ENCODE measurements around the gene CFAP47.

The CFAP47 gene

DNA sequence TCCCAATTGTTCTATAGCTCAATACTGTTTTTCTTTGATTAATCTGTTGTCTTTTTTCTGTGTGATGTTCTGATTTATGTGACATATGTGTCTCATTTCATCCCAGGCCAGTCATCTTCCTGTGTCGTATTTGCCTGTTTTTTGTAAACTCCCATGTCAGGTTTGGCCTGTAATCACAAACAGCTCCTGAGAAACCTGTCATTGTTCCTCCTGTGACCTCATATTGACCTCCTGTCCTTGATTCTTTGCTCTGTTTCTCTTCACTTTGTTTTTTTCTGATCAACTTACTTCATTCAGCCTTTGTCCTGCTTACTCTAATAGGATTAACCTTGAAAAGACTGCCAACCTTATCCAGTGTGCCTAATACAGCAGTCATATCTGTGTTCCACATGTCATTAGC lies 438.3 kb downstream of the CFAP47 start:
- no peak overlapping the region for H3K4me3 ChIP-seq (ENCODE audit: low read depth, low read length)
- TF ChIP-seq, protein P1, sequence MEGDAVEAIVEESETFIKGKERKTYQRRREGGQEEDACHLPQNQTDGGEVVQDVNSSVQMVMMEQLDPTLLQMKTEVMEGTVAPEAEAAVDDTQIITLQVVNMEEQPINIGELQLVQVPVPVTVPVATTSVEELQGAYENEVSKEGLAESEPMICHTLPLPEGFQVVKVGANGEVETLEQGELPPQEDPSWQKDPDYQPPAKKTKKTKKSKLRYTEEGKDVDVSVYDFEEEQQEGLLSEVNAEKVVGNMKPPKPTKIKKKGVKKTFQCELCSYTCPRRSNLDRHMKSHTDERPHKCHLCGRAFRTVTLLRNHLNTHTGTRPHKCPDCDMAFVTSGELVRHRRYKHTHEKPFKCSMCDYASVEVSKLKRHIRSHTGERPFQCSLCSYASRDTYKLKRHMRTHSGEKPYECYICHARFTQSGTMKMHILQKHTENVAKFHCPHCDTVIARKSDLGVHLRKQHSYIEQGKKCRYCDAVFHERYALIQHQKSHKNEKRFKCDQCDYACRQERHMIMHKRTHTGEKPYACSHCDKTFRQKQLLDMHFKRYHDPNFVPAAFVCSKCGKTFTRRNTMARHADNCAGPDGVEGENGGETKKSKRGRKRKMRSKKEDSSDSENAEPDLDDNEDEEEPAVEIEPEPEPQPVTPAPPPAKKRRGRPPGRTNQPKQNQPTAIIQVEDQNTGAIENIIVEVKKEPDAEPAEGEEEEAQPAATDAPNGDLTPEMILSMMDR (IDR thresholded peaks at IDR 0.05; ENCODE audit: low read depth, low read length): no peak

DNA sequence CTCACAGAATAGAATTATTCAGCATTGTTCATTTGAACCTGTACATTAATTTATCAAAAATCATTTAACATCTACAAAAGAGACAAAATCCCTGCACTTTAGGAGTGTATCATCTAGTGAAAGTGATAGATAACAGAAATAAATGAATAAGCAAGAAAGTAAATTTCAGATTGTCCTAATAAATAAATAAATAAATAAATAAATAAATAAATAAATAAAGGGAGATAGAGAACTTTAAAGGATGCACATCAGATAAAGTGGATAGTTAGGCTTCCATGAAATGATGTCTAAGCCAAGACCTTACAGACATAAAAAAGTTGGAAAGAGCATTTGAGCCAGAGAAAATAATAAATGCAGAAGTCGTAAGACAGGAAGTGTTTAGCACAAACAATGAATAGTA lies 444.7 kb downstream of the CFAP47 start:
- TF ChIP-seq, protein P1 (IDR thresholded peaks at IDR 0.05; ENCODE audit: low read depth, low read length): no peak
- H3K4me3 ChIP-seq (ENCODE audit: low read depth, low read length): no peak overlapping the region

DNA sequence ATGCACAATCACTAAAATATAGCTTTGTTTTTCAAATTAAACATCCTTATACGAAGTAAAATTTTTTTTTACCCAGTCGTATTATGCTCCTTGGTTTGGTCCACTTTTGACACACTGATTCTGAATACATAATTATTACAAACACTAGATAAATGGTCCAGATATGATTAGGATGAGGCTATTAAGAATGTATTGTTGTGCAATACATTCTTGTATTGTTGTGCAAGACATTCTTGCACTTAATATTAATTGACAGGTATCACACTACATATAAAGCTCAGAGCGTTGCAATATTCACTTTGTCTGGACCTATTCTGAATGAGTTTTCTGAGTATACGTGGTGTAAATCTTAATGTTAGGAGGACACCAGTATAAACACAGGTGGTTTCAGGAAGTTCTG lies 464.0 kb downstream of the CFAP47 start:
- TF ChIP-seq, protein P1 (IDR thresholded peaks at IDR 0.05; ENCODE audit: low read depth, low read length): no peak
- H3K4me3 ChIP-seq (ENCODE audit: low read depth, low read length): no peak overlapping the region

DNA sequence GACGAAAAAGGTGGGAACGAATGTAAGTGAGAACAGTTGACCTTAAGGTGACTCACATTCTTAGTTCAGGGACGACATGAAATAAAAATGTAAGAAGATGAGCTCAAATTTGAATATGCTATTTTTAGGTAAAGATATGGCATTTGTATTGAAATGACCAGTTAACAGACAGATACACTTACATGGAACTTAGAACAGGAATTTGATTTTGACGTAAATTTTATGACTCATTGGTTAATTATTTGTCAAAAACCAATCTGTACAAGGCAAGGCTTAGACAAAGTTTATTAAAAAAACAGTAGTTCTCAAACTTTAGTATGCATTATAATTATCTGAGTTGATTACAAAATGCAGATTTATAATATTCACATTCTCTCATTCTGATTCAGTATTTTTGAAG lies 469.4 kb downstream of the CFAP47 start:
- H3K4me3 ChIP-seq (ENCODE audit: low read depth, low read length): no peak overlapping the region

DNA sequence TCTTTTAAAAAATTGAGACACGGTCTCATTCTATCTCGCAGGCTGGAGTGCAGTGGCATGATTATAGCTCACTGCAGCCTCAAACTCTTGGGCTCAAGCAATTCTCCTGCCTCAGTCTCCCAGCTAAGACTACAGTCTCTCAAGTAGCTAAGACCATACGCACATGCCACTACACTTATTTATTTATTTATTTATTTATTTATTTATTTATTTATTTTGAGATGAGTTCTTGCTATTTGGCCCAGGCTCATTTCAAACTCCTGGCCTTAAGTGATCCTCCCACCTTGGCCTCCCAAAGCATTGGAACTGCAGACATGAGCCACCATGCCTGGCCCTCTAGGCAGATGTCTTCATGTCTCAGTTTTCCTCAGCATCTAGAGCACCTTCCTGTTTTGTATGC lies 482.2 kb downstream of the CFAP47 start:
- no peak overlapping the region for H3K4me3 ChIP-seq (ENCODE audit: low read depth, low read length)

More for the DNA sequence above, 469.4 kb downstream of the CFAP47 start:
- TF ChIP-seq, protein P1 (IDR thresholded peaks at IDR 0.05; ENCODE audit: low read depth, low read length): no peak

DNA sequence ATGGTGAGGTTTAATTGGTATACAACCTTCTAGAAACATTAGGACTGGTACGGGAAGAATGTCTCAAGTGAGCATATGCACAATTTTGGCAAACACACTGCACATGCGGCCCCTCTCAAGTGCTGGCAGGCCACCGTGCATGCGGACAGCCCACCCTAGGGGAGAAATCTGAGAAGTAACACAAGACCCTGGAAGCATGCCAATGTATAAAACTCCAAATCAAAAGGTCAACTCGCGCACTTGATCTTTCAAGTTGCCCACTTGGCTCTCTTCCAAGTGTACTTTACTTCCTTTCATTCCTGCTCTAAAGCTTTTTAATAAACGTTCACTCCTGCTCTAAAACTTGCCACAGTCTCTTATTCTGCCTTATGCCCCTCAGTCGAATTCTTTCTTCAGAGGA lies 488.3 kb downstream of the CFAP47 start:
- H3K4me3 ChIP-seq (ENCODE audit: low read depth, low read length): no peak overlapping the region
- TF ChIP-seq, protein P1 (IDR thresholded peaks at IDR 0.05; ENCODE audit: low read depth, low read length): no peak

More for the DNA sequence above, 482.2 kb downstream of the CFAP47 start:
- TF ChIP-seq, protein P1 (IDR thresholded peaks at IDR 0.05; ENCODE audit: low read depth, low read length): no peak

DNA sequence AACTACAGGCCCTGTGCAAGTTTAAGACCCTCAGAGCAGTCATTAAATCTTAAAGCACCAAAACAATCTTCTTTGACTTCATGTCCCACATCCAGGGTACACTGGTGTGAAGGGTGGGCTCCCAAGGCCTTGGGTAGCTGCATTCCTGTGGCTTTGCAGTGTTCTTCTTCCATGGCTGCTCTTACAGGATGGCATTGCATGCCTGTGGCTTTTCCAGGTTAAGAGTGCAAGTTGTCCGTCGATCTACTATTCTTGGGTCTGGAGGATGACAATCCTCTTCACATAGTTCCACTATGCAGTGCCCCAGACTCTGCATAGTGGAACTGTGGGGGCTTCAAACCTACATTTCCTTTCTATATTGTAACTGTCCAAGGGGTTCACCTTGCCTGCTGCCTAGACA lies 494.5 kb downstream of the CFAP47 start:
- TF ChIP-seq, protein P1 (IDR thresholded peaks at IDR 0.05; ENCODE audit: low read depth, low read length): no peak
- H3K4me3 ChIP-seq (ENCODE audit: low read depth, low read length): no peak overlapping the region

All from WI38 (cell line).